NCI-H1930 (cell line): ENCODE results near the gene BRD2.
A peak's percentile ranks its signal among the peaks of the same experiment; 100 is the strongest.

Source experiments
- DNase-seq, 2 experiments: peaks; one replicate each; lab custom pipeline; 2025; lab: John Stamatoyannopoulos, UW

The BRD2 gene

GRCh38 chr6:32972353-32973143 is 4.2 kb downstream of the BRD2 start:
- no peak for DNase-seq

- peak in 1 of 2 experiments; percentile 22 for DNase-seq
These were observed 5.0 kb downstream of the BRD2 start for GRCh38 chr6:32973144-32974015.

- DNase-seq = no peak
These were observed 5.6 kb downstream of the BRD2 start for GRCh38 chr6:32974016-32974333.

- DNase-seq = no peak
These were observed 6.3 kb downstream of the BRD2 start for GRCh38 chr6:32974541-32975308.

- no peak for DNase-seq
These were observed 7.5 kb downstream of the BRD2 start for GRCh38 chr6:32975886-32976285.

GRCh38 chr6:32976334-32977069 is 8.1 kb downstream of the BRD2 start:
- DNase-seq = no peak

GRCh38 chr6:32977272-32977952 is 9.0 kb downstream of the BRD2 start:
- DNase-seq = no peak

- DNase-seq = no peak
These were observed 9.5 kb downstream of the BRD2 start for GRCh38 chr6:32977953-32978324.

GRCh38 chr6:32979720-32980487 is 11.5 kb downstream of the BRD2 start:
- no peak for DNase-seq

GRCh38 chr6:32980488-32981038 is 12.2 kb downstream of the BRD2 start:
- no peak for DNase-seq

GRCh38 chr6:32982084-32982701 is 13.8 kb downstream of the BRD2 start:
- peak in 1 of 2 experiments; percentile 28 for DNase-seq

GRCh38 chr6:32982702-32983492 is 14.5 kb downstream of the BRD2 start:
- DNase-seq = no peak

GRCh38 chr6:32983493-32983848 is 15.1 kb downstream of the BRD2 start:
- DNase-seq = no peak

GRCh38 chr6:32983964-32984621 is 15.7 kb downstream of the BRD2 start:
- no peak for DNase-seq

- DNase-seq = peak; percentile 64 to 83
These were observed 16.4 kb downstream of the BRD2 start for GRCh38 chr6:32984622-32985389.

GRCh38 chr6:32989368-32989767 is 21.0 kb downstream of the BRD2 start:
- no peak for DNase-seq

GRCh38 chr6:32991972-32992371 is 23.6 kb downstream of the BRD2 start:
- DNase-seq = no peak
